K562 (cell line): ENCODE measurements around the gene OR2AG1. TPM values are rescaled to one million over a fixed set of nuclear protein-coding genes. Genes with fewer than 3 reads are reported as not detected.

Source experiments
- ASH1L ChIP-seq: fragments of 450-650 bp; IDR thresholded peaks from 2 replicates; pipeline ENCODE4 v1.6.1; 2018; ENCODE audit warnings: borderline replicate concordance, mild to moderate bottlenecking, low read depth; ENCODE audit not compliant: partially characterized antibody
- CSDE1 ChIP-seq, 2 experiments: fragments of 450-650 bp; IDR thresholded peaks; 2 replicates each; pipeline ENCODE4 v1.6.1; 2016; ENCODE audit warnings: mild to moderate bottlenecking in 1 of 2
- ETV1 ChIP-seq: fragments of 450-650 bp; conservative IDR thresholded peaks from 2 replicates; pipeline ENCODE4 v1.6.1; 2016; ENCODE audit warnings: missing genetic modification characterization, control low read depth, low read depth, missing compliant biosample characterization
- GABPA ChIP-seq: fragments of 200-800 bp; sonication (Bioruptor generic); conservative IDR thresholded peaks from 2 replicates; pipeline ENCODE4 v1.6.1; 2016; ENCODE audit warnings: low read depth, missing genetic modification characterization, missing compliant biosample characterization
- HMG20A ChIP-seq: fragments of 450-650 bp; formaldehyde crosslinking; conservative IDR thresholded peaks from 2 replicates; pipeline ENCODE4 v1.4.0; 2020; ENCODE audit warnings: mild to moderate bottlenecking, mixed read lengths
- KHSRP ChIP-seq: fragments of 450-650 bp; IDR thresholded peaks from 2 replicates; pipeline ENCODE4 v1.6.1; 2017
- MEF2A ChIP-seq: IDR thresholded peaks from 2 replicates; pipeline ENCODE4 v1.6.1; 2011; ENCODE audit warnings: low read depth, mild to moderate bottlenecking, low read length, moderate library complexity; ENCODE audit not compliant: control insufficient read depth
- MEIS2 ChIP-seq: fragments of 450-650 bp; IDR thresholded peaks from 2 replicates; pipeline ENCODE4 v1.6.1; 2014; ENCODE audit warnings: mild to moderate bottlenecking; ENCODE audit not compliant: partially characterized antibody
- MXI1 ChIP-seq: IDR thresholded peaks from 2 replicates; pipeline ENCODE4 v1.6.1; 2011; ENCODE audit warnings: low read depth, mild to moderate bottlenecking, improper control_type of control experiment, low read length
- NFIC ChIP-seq: fragments of 450-650 bp; IDR thresholded peaks from 2 replicates; pipeline ENCODE4 v1.6.1; 2017; ENCODE audit warnings: mild to moderate bottlenecking, inconsistent platforms
- POLR2A ChIP-seq: fragments of 450-650 bp; conservative IDR thresholded peaks from 2 replicates; pipeline ENCODE4 v1.6.1; 2016
- ZNF584 ChIP-seq: fragments of 200-800 bp; sonication (Bioruptor generic); IDR thresholded peaks from 2 replicates; pipeline ENCODE4 v1.6.1; 2016; ENCODE audit warnings: low read depth, mild to moderate bottlenecking, missing genetic modification characterization, missing compliant biosample characterization
- ZNF79 ChIP-seq: fragments of 250-450 bp; sonication (Bioruptor Pico); IDR thresholded peaks from 2 replicates; pipeline ENCODE4 v1.4.0; 2020; ENCODE audit warnings: low read depth, mild to moderate bottlenecking, moderate library complexity
- polyA plus RNA-seq, 8 experiments: library from polyadenylated mRNA; depleted of rRNA in 4 of 8; stranded (reverse) in 5 of 8; unstranded in 3 of 8; fragments of >200 nt; fragmentation: Nextera tagmentation in 2 of 8; fragmentation: Illumina TruSeq in 1 of 8; extraction: Ambion mirVana in 2 of 8; extraction: Trizol in 1 of 8; gene quantifications; 2 replicates each; pipeline versions ENCODE4 v1.2.1 to v1.2.3, GENCODE V29; 2011 to 2014; ENCODE audit warnings: inconsistent platforms in 1 of 8, missing spikeins in 1 of 8
- total RNA-seq, 7 experiments: library from RNA; depleted of rRNA in 6 of 7; stranded (reverse); fragments of >200 nt in 6 of 7; fragmentation: Illumina TruSeq in 2 of 7; extraction: Trizol in 2 of 7; gene quantifications; 2 replicates each; pipeline versions ENCODE4 v1.2.1 to v1.2.3, GENCODE V29; 2011 to 2021; ENCODE audit warnings: low replicate concordance in 1 of 7
- TF ChIP-seq, protein P1 (sequence below), 2 experiments: fragments of 200-800 bp in 1 of 2; sonication (Bioruptor generic) in 1 of 2; sonication (generic) in 1 of 2; formaldehyde crosslinking in 1 of 2; IDR thresholded peaks in 1 of 2; conservative IDR thresholded peaks in 1 of 2; 2 replicates each; pipeline versions ENCODE4 v1.5.0 to v1.6.1; 2016 to 2020; ENCODE audit warnings: missing compliant biosample characterization in 1 of 2, missing genetic modification characterization in 1 of 2, missing genetic modification reagents in 1 of 2
- TF ChIP-seq, protein P2 (sequence below): fragments of 450-650 bp; formaldehyde crosslinking; IDR thresholded peaks from 2 replicates; pipeline ENCODE4 v1.4.0; 2020; ENCODE audit warnings: mild to moderate bottlenecking, mixed read lengths
- TF ChIP-seq, protein P3 (sequence below): sonication (generic); formaldehyde crosslinking; IDR thresholded peaks from 2 replicates; pipeline ENCODE4 v1.8.0; 2022; ENCODE audit warnings: mild to moderate bottlenecking, missing genetic modification reagents
- TF ChIP-seq, protein P4 (sequence below): IDR thresholded peaks from 2 replicates; pipeline ENCODE4 v1.6.1; 2014; ENCODE audit warnings: antibody characterized with exemption
- TF ChIP-seq, protein P5 (sequence below): fragments of 450-650 bp; IDR thresholded peaks from 2 replicates; pipeline ENCODE4 v1.6.1; 2017; ENCODE audit warnings: antibody characterized with exemption, mild to moderate bottlenecking

OR2AG1 gene
- total and polyA plus RNA-seq, 9 of the 15 experiments (the other 6 are each of a cell fraction or from before 2014, with no cell fraction given): 0.05 to 0.11 (median 0.07) TPM; not detected in 5

DNA sequence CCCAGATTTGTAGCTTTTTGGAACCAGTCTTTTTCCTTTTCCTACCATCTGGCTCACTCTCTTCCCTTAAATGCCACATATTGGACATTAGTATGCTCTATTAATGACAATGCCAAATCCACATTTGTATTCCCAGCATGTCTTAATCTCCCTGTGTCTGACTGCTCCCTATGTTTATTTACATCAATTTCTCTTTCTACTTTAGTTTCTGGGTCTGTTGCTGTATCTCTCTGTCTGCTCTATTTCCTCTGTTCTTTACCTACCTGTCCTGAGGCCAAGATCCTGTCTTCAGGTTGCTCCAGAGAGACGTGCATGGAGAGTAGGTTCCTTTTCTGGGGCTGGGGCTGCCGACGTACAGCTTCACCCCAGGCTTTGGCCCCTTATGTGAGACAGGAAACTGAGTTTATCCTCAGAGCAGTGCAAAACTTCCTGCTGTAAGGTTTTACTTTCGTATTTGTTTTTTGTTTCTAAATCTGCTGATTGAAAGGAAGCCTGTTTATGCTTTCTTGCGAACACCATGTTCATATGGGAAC is 36.7 kb upstream of the OR2AG1 start (continued):
- TF ChIP-seq, protein P1, sequence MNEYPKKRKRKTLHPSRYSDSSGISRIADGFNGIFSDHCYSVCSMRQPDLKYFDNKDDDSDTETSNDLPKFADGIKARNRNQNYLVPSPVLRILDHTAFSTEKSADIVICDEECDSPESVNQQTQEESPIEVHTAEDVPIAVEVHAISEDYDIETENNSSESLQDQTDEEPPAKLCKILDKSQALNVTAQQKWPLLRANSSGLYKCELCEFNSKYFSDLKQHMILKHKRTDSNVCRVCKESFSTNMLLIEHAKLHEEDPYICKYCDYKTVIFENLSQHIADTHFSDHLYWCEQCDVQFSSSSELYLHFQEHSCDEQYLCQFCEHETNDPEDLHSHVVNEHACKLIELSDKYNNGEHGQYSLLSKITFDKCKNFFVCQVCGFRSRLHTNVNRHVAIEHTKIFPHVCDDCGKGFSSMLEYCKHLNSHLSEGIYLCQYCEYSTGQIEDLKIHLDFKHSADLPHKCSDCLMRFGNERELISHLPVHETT (CRISPR knock-in tag; conservative IDR thresholded peaks at IDR 0.05 in 1 of 2, IDR thresholded peaks at IDR 0.05 in 1 of 2): no peak
- TF ChIP-seq POLR2A (no peak), ASH1L (no peak), HMG20A (CRISPR knock-in tag) (no peak), KHSRP (no peak), GABPA (tag) (peak; percentile 9; the same call in 1 of the 2 replicates), MEIS2 (no peak), MXI1 (no peak), NFIC (no peak), ZNF584 (CRISPR knock-in tag) (0 out of 2 replicates have a peak, but pooled peaks have one; percentile 1), ZNF79 (CRISPR knock-in tag) (no peak), CSDE1 (IDR thresholded peaks at IDR 0.05) (no peak), ETV1 (tag) (peak; percentile 28), MEF2A (no peak)
- TF ChIP-seq, protein P2, sequence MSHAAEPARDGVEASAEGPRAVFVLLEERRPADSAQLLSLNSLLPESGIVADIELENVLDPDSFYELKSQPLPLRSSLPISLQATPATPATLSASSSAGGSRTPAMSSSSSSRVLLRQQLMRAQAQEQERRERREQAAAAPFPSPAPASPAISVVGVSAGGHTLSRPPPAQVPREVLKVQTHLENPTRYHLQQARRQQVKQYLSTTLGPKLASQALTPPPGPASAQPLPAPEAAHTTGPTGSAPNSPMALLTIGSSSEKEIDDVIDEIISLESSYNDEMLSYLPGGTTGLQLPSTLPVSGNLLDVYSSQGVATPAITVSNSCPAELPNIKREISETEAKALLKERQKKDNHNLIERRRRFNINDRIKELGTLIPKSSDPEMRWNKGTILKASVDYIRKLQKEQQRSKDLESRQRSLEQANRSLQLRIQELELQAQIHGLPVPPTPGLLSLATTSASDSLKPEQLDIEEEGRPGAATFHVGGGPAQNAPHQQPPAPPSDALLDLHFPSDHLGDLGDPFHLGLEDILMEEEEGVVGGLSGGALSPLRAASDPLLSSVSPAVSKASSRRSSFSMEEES (CRISPR knock-in tag): no peak
- TF ChIP-seq, protein P3, sequence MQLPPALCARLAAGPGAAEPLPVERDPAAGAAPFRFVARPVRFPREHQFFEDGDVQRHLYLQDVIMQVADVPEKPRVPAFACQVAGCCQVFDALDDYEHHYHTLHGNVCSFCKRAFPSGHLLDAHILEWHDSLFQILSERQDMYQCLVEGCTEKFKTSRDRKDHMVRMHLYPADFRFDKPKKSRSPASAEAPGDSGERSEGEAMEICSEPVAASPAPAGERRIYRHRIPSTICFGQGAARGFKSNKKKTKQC (CRISPR knock-in tag): no peak
- TF ChIP-seq, protein P4, sequence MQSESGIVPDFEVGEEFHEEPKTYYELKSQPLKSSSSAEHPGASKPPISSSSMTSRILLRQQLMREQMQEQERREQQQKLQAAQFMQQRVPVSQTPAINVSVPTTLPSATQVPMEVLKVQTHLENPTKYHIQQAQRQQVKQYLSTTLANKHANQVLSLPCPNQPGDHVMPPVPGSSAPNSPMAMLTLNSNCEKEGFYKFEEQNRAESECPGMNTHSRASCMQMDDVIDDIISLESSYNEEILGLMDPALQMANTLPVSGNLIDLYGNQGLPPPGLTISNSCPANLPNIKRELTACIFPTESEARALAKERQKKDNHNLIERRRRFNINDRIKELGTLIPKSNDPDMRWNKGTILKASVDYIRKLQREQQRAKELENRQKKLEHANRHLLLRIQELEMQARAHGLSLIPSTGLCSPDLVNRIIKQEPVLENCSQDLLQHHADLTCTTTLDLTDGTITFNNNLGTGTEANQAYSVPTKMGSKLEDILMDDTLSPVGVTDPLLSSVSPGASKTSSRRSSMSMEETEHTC: no peak
- TF ChIP-seq, protein P5, sequence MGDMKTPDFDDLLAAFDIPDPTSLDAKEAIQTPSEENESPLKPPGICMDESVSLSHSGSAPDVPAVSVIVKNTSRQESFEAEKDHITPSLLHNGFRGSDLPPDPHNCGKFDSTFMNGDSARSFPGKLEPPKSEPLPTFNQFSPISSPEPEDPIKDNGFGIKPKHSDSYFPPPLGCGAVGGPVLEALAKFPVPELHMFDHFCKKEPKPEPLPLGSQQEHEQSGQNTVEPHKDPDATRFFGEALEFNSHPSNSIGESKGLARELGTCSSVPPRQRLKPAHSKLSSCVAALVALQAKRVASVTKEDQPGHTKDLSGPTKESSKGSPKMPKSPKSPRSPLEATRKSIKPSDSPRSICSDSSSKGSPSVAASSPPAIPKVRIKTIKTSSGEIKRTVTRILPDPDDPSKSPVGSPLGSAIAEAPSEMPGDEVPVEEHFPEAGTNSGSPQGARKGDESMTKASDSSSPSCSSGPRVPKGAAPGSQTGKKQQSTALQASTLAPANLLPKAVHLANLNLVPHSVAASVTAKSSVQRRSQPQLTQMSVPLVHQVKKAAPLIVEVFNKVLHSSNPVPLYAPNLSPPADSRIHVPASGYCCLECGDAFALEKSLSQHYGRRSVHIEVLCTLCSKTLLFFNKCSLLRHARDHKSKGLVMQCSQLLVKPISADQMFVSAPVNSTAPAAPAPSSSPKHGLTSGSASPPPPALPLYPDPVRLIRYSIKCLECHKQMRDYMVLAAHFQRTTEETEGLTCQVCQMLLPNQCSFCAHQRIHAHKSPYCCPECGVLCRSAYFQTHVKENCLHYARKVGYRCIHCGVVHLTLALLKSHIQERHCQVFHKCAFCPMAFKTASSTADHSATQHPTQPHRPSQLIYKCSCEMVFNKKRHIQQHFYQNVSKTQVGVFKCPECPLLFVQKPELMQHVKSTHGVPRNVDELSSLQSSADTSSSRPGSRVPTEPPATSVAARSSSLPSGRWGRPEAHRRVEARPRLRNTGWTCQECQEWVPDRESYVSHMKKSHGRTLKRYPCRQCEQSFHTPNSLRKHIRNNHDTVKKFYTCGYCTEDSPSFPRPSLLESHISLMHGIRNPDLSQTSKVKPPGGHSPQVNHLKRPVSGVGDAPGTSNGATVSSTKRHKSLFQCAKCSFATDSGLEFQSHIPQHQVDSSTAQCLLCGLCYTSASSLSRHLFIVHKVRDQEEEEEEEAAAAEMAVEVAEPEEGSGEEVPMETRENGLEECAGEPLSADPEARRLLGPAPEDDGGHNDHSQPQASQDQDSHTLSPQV: no peak; the same call in 1 of the 2 replicates
